ENCODE results near the gene YWHAG. TPM values are rescaled to one million over a fixed set of nuclear protein-coding genes. Genes with fewer than 3 reads are reported as not detected.

The YWHAG gene
- total and polyA plus RNA-seq, 2 of the 13 experiments (the other 11 are each of a cell fraction or from before 2014, with no cell fraction given): 36.9 to 67.5 TPM

DNA sequence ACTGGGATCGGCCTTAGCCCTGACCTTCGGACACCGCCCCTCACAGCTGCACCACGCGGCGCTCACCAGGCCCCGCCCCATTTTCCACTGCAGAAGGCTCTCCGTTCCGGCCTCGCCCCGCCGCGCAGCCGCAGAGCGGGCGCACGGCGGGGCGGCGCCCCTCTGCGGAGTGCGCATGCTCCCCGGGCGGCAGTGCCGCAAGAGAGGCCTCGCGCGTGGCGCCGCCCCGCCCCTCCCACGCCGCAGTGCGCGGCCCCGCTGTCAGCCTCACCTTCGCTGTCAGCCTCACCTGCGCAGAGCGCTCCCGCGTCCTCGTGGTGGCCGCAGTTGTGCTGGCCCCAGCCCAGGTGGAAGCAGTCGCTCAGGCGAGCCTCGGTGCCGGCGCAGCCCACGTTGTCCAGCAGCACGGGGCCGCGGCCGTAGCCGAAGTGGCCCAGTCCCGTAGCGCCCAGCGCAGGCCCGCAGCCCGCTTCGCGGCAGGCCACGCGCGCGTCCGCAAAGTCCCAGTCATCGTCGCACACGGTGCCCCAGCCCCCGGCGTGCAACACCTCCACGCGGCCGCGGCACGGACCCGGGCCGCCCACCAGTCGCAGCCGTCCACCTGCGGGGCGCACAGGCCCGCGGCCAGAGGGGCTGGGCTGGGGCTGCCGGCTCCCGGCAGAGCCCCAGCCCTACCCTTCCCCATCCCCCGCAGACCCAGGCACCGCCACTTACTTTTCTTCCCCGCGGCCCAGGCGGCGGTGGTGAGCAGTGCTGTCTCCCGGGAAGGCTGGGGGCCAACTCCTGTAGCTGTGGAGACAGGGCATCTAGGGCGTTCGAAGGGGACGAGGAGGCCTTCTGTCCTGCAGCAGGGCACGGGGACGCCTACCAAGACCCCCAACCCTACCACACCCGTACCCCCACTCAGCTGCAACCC lies 34.6 kb upstream of the YWHAG start (continued):
- TF ChIP-seq, protein P1, sequence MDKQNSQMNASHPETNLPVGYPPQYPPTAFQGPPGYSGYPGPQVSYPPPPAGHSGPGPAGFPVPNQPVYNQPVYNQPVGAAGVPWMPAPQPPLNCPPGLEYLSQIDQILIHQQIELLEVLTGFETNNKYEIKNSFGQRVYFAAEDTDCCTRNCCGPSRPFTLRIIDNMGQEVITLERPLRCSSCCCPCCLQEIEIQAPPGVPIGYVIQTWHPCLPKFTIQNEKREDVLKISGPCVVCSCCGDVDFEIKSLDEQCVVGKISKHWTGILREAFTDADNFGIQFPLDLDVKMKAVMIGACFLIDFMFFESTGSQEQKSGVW (CRISPR knock-in tag; IDR thresholded peaks at IDR 0.05; ENCODE audit: borderline replicate concordance): no peak
- TF ChIP-seq SIN3B (IDR thresholded peaks at IDR 0.05; ENCODE audit: low read length): no peak
- 0 out of 2 replicates have a peak, but pooled peaks have one; percentile 59 for TF ChIP-seq PRMT3 (CRISPR knock-in tag; IDR thresholded peaks at IDR 0.05; ENCODE audit: borderline replicate concordance, low read depth)
- no peak for TF ChIP-seq ZNF382 (CRISPR knock-in tag; IDR thresholded peaks at IDR 0.05; ENCODE audit: borderline replicate concordance)
- TF ChIP-seq, protein P2, sequence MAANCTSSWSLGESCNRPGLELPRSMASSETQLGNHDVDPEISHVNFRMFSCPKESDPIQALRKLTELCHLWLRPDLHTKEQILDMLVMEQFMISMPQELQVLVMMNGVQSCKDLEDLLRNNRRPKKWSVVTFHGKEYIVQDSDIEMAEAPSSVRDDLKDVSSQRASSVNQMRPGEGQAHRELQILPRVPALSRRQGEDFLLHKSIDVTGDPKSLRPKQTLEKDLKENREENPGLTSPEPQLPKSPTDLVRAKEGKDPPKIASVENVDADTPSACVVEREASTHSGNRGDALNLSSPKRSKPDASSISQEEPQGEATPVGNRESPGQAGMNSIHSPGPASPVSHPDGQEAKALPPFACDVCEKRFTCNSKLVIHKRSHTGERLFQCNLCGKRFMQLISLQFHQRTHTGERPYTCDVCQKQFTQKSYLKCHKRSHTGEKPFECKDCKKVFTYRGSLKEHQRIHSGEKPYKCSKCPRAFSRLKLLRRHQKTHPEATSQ (CRISPR knock-in tag; IDR thresholded peaks at IDR 0.05; ENCODE audit: borderline replicate concordance): no peak
- no peak for TF ChIP-seq NCOA2 (CRISPR knock-in tag; IDR thresholded peaks at IDR 0.05)
- TF ChIP-seq ZNF24 (IDR thresholded peaks at IDR 0.05): no peak
- 0 out of 2 replicates have a peak, but pooled peaks have one; percentile 57 for TF ChIP-seq SALL2 (CRISPR knock-in tag; IDR thresholded peaks at IDR 0.05)
- peak; percentile 90 for TF ChIP-seq IRX3 (CRISPR knock-in tag; IDR thresholded peaks at IDR 0.05; ENCODE audit: borderline replicate concordance, low read depth)
- no peak for TF ChIP-seq ZNF292 (CRISPR knock-in tag; IDR thresholded peaks at IDR 0.05; ENCODE audit: borderline replicate concordance, low read depth)
- TF ChIP-seq, protein P3, sequence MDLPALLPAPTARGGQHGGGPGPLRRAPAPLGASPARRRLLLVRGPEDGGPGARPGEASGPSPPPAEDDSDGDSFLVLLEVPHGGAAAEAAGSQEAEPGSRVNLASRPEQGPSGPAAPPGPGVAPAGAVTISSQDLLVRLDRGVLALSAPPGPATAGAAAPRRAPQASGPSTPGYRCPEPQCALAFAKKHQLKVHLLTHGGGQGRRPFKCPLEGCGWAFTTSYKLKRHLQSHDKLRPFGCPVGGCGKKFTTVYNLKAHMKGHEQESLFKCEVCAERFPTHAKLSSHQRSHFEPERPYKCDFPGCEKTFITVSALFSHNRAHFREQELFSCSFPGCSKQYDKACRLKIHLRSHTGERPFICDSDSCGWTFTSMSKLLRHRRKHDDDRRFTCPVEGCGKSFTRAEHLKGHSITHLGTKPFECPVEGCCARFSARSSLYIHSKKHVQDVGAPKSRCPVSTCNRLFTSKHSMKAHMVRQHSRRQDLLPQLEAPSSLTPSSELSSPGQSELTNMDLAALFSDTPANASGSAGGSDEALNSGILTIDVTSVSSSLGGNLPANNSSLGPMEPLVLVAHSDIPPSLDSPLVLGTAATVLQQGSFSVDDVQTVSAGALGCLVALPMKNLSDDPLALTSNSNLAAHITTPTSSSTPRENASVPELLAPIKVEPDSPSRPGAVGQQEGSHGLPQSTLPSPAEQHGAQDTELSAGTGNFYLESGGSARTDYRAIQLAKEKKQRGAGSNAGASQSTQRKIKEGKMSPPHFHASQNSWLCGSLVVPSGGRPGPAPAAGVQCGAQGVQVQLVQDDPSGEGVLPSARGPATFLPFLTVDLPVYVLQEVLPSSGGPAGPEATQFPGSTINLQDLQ (CRISPR knock-in tag; IDR thresholded peaks at IDR 0.05): no peak
- TF ChIP-seq, protein P4, sequence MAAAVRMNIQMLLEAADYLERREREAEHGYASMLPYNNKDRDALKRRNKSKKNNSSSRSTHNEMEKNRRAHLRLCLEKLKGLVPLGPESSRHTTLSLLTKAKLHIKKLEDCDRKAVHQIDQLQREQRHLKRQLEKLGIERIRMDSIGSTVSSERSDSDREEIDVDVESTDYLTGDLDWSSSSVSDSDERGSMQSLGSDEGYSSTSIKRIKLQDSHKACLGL (CRISPR knock-in tag; IDR thresholded peaks at IDR 0.05): peak; percentile 96
- TF ChIP-seq, protein P5, sequence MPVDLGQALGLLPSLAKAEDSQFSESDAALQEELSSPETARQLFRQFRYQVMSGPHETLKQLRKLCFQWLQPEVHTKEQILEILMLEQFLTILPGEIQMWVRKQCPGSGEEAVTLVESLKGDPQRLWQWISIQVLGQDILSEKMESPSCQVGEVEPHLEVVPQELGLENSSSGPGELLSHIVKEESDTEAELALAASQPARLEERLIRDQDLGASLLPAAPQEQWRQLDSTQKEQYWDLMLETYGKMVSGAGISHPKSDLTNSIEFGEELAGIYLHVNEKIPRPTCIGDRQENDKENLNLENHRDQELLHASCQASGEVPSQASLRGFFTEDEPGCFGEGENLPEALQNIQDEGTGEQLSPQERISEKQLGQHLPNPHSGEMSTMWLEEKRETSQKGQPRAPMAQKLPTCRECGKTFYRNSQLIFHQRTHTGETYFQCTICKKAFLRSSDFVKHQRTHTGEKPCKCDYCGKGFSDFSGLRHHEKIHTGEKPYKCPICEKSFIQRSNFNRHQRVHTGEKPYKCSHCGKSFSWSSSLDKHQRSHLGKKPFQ (CRISPR knock-in tag; IDR thresholded peaks at IDR 0.05; ENCODE audit: insufficient replicate concordance): peak; percentile 89
- no peak for TF ChIP-seq ZNF720 (CRISPR knock-in tag; IDR thresholded peaks at IDR 0.05)
- TF ChIP-seq NFRKB (IDR thresholded peaks at IDR 0.05): no peak
- TF ChIP-seq TCF7L2 (IDR thresholded peaks at IDR 0.05; ENCODE audit: low read depth, low read length): no peak
- no peak for TF ChIP-seq ZFP37 (CRISPR knock-in tag; IDR thresholded peaks at IDR 0.05; ENCODE audit: borderline replicate concordance)
- no peak for TF ChIP-seq GATA4 (IDR thresholded peaks at IDR 0.05; ENCODE audit: borderline replicate concordance, low read depth)
- TF ChIP-seq, protein P6, sequence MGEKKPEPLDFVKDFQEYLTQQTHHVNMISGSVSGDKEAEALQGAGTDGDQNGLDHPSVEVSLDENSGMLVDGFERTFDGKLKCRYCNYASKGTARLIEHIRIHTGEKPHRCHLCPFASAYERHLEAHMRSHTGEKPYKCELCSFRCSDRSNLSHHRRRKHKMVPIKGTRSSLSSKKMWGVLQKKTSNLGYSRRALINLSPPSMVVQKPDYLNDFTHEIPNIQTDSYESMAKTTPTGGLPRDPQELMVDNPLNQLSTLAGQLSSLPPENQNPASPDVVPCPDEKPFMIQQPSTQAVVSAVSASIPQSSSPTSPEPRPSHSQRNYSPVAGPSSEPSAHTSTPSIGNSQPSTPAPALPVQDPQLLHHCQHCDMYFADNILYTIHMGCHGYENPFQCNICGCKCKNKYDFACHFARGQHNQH (CRISPR knock-in tag; IDR thresholded peaks at IDR 0.05): peak; percentile 63
- TF ChIP-seq RBAK (CRISPR knock-in tag; IDR thresholded peaks at IDR 0.05): no peak
